ENCODE results near the gene TMEM69.

DNA sequence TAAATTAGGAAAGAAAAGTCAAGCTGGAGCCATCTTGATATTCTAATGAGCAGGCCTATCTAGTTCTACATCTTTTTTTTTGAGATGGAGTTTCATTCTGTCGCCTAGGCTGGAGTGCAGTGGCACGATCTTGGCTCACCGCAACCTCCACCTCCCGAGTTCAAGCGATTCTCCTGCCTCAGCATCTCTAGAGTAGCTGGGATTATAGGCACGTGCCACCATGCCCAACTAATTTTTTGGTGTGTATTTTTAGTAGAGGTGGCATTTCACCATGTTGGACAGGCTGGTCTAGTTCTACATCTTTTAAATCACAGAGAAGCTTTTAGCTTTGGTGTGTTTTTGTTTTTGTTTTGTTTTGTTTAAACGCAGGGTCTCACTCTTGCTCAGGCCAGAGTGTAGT is 6.8 kb downstream of the TMEM69 start:
- TF ChIP-seq, protein P1, sequence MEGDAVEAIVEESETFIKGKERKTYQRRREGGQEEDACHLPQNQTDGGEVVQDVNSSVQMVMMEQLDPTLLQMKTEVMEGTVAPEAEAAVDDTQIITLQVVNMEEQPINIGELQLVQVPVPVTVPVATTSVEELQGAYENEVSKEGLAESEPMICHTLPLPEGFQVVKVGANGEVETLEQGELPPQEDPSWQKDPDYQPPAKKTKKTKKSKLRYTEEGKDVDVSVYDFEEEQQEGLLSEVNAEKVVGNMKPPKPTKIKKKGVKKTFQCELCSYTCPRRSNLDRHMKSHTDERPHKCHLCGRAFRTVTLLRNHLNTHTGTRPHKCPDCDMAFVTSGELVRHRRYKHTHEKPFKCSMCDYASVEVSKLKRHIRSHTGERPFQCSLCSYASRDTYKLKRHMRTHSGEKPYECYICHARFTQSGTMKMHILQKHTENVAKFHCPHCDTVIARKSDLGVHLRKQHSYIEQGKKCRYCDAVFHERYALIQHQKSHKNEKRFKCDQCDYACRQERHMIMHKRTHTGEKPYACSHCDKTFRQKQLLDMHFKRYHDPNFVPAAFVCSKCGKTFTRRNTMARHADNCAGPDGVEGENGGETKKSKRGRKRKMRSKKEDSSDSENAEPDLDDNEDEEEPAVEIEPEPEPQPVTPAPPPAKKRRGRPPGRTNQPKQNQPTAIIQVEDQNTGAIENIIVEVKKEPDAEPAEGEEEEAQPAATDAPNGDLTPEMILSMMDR (IDR thresholded peaks at IDR 0.05): no peak
- no peak for TF ChIP-seq POLR2A (IDR thresholded peaks at IDR 0.05)
